ENCODE data around the gene CBLB. TPM values are rescaled to one million over a fixed set of nuclear protein-coding genes. Genes with fewer than 3 reads are reported as not detected.

Gene CBLB
- total RNA-seq, 4 donors from 2014 or later: 94.7 to 205 (median 126) TPM

GRCh38 chr3:105611304-105612192 lies 257.3 kb downstream of the CBLB start:
- DNase-seq (ENCODE audit: low spot score) (no peak), ATAC-seq (ENCODE audit: low FRiP score) (no peak)
- no peak for TF ChIP-seq CTCF (IDR thresholded peaks at IDR 0.05)

- ATAC-seq (ENCODE audit: low FRiP score): no peak
- no peak for TF ChIP-seq CTCF (IDR thresholded peaks at IDR 0.05)
- no peak for DNase-seq (ENCODE audit: low spot score)
Observed at GRCh38 chr3:105610473-105610872, 258.3 kb downstream of the CBLB start.

GRCh38 chr3:105608623-105609022 lies 260.2 kb downstream of the CBLB start:
- ATAC-seq (ENCODE audit: low FRiP score) (no peak), DNase-seq (ENCODE audit: low spot score) (no peak)
- TF ChIP-seq CTCF (IDR thresholded peaks at IDR 0.05): no peak

- no peak for TF ChIP-seq CTCF (IDR thresholded peaks at IDR 0.05)
- ATAC-seq (ENCODE audit: low FRiP score): no peak
- DNase-seq (ENCODE audit: low spot score): no peak
Observed at GRCh38 chr3:105606016-105606415, 262.8 kb downstream of the CBLB start.
